ENCODE data around the gene FKBP1C.
"Not testable (repeated sequence)": the region's sequence is repeated elsewhere in the genome, so short reads cannot be mapped to it uniquely, and the experiment has no call there.

FKBP1C gene

DNA sequence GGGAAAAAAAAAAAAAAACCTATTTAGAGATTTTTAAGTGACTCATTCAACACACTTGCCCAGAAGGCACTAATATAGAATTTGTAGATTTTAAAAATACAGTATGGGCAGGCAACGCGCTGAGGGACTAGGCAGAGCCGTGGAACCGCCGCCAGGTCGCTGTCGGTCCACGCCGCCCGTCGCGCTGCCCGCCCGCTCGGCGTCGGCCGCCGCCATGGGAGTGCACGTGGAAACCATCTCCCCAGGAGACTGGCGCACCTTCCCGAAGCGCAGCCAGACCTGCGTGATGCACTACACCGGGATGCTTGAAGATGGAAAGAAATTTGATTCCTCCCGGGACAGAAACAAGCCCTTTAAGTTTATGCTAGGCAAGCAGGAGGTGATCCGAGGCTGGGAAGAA, at the start of gene FKBP1C:
Gene FKBP1C (plus strand): TSS at position 127 of the 400 bp plus-strand sequence.
- not testable (repeated sequence) for H3K27ac ChIP-seq

DNA sequence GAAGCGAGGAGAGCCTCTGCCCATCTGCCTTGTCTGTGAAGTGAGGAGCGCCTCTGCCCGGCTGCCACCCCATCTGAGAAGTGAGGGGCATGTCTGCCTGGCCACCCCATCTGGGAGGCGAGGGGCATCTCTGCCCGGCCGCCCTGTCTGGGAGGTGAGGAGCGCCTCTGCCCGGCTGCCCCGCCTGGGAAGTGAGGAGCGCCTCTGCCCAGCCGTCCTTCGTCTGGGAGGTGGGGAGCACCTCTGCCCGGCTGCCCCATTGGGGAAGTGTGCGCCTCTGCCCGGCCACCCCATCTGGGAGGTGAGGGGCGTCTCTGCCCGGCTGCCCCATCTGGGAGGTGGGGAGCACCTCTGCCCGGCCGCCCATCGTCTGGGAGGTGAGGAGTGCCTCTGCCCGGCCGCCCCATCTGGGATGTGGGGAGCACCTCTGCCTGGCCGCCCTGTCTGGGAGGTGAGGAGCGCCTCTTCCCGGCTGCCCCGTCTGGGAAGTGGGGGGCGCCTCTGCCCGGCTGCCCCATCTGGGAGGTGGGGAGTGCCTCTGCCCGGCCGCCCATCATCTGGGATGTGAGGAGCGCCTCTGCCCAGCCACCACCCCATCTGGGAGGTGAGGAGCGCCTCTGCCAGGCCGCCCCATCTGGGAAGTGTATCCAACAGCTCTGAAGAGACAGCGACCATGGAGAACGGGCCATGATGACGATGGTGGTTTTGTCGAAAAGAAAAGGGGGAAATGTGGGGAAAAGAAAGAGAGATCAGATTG, 47.0 kb upstream of the FKBP1C start:
- H3K27ac ChIP-seq = not testable (repeated sequence)

DNA sequence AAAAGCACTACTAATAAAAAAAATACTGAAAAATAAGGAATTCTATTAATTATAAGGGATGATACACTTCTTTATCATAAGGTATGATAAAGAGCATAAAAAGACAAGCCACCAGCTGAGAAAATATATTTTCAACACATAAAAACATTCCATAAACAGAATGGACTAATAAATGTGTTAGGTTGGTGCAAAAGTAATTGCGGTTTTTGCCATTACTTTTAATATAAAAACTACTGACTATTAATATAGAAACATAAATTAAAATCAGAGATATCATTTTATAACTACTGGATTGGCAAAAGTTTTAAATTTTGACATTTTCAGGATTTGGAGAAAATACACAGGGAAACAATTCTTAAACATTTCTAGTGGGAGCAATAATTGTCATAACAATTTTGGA, 37.1 kb upstream of the FKBP1C start:
- H3K27ac ChIP-seq = no peak overlapping the region

DNA sequence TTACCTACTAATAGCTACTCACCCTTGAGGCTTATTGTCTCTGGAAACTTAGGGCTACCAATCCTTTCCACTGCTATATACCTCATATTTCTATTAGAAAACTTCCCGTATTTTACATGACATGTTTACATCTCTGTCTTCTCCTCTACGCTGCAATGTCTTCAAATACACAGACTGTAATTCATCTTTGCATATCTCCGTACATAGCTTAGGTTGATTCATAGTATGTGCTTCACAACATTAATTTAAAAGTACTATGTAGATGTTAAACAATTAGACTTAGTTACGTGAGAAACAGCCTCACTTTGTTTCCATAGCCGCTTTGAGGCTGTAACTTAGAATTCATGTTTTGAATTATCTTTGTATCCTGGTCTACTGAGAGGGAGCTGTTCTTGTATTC, 35.1 kb upstream of the FKBP1C start:
- H3K27ac ChIP-seq = no peak overlapping the region
- TF ChIP-seq CTCF (conservative IDR thresholded peaks at IDR 0.05) (no peak), ZFX (IDR thresholded peaks at IDR 0.05) (no peak)

More for the DNA sequence above, 37.1 kb upstream of the FKBP1C start:
- TF ChIP-seq CTCF (conservative IDR thresholded peaks at IDR 0.05) = no peak
- no peak for TF ChIP-seq ZFX (IDR thresholded peaks at IDR 0.05)

GRCh38 chr6:63180367-63180766, 30.9 kb upstream of the FKBP1C start:
- TF ChIP-seq CTCF (conservative IDR thresholded peaks at IDR 0.05) (no peak), ZFX (IDR thresholded peaks at IDR 0.05) (no peak)
- H3K27ac ChIP-seq = no peak overlapping the region

DNA sequence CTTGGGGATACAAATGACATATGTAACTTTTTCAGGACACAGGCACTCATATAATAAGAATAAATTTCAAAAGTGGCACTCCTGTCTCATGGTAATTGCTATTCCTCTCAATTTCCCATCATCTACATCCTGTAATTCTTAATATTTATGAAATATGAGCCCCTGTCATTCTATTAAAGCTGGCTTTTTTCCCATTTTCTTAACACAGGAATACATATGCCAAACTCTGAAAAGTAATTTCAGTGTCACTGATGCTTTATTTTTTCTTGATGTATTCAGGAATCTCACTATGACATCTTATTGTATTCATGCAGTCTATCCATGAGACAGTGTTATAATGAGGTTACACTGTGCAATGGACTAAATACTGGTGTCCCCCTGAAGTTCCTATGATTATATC, 24.3 kb upstream of the FKBP1C start:
- TF ChIP-seq CTCF (conservative IDR thresholded peaks at IDR 0.05) (no peak), ZFX (IDR thresholded peaks at IDR 0.05) (no peak)
- H3K27ac ChIP-seq = no peak overlapping the region

- no peak overlapping the region for H3K27ac ChIP-seq
- TF ChIP-seq ZFX (IDR thresholded peaks at IDR 0.05) (no peak), CTCF (conservative IDR thresholded peaks at IDR 0.05) (no peak)
These were observed 22.4 kb upstream of the FKBP1C start for GRCh38 chr6:63188828-63189227.

DNA sequence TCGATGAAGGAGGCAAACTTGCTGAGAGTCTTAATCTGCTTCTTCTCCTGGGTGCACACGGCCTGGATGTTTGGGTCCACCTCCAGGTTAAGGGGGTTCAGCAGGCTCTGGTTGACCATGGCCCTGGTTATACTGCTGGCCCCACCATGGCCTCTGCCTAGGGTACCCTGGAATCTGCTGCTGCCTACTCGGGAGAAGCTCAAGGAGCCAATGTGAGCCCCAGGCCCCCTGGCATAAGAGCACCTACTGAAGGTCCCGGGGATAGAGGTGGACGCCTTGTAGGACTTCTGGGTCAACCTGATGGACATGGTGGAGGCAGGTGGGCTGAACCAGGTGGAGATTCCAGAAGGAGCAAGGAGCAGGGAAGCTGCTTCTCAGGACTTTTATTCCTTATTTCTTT, 17.9 kb upstream of the FKBP1C start:
- no peak for TF ChIP-seq ZFX (IDR thresholded peaks at IDR 0.05)
- TF ChIP-seq CTCF (conservative IDR thresholded peaks at IDR 0.05) = no peak

More for the DNA sequence above, 17.9 kb upstream of the FKBP1C start:
- H3K27ac ChIP-seq = no peak overlapping the region

All from C4-2B (cell line).